Measurements from ENCODE around the gene CBY3. TPM values are rescaled to one million over a fixed set of nuclear protein-coding genes. Genes with fewer than 3 reads are reported as not detected.

CBY3 gene
- total and polyA plus RNA-seq, 2 of the 8 experiments (the other 6 are each of a cell fraction or from before 2014, with no cell fraction given), result 0.39 TPM

DNA sequence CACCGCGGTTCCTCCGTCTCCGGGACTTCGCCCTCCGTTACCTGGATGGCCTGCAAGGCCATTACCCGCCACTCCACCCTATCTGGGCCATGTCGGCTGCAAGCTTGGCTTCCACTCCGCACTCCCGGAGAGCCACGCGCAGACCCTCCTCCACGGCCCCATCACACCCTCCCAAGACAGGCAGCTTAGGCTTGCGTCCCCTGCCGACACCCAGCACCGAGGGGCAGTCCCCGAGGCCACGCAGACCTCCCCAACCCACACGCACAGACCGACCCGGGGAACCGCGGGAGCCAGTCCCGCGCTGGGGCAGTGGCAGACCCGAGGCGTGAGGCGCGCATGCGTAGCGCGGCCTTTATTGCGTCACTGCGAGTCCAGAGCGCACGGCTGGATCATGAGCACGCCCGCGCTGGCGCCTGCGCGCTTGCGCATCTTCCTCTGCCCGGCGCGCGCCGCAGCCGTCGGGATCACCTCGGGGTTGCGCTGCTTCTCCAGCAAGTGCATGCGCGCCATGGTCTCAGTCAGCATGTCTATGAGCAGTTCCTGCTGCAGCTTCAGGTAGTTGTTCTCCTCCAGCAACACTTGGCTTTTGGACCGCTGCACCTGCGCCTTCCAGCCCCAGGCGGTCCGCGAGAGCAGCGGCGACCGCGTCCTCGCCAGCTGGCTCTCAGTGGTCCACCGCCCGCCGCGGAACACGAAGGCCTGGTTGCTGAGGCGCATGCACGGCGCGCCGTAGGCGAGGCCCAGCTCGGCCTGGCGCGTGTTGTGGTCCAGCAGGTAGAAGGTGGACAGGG is 2.4 kb downstream of the CBY3 start:
- DNase-seq (ENCODE audit: low read depth in 1 of 2, low spot score in 2 of 2) (peak; percentile 88 to 94), FAIRE-seq (no peak)
- H2BK120ac ChIP-seq (replicated peaks; ENCODE audit: low read depth, low read length), result peak overlapping the region; percentile 72
- peak overlapping the region; percentile 78 to 89 (median 82) for H3K4me3 ChIP-seq (ENCODE audit: extremely low read depth in 1 of 4, insufficient read depth in 2 of 4, low read depth in 3 of 4, low read length in 4 of 4)
- ChIA-PET POLR2A (ENCODE audit: partially characterized antibody) (interaction anchor here (0.8 to 6.4 kb wide), 21 partner anchors 8 to 128 kb away, joined by 3 to 50 read pairs (median 7); partner anchors contain the start of genes CANX, HNRNPH1 and RUFY1), CTCF (ENCODE audit: partially characterized antibody) (interaction anchor here (1.0 to 2.7 kb wide), 7 partner anchors 8 to 104 kb away, joined by 3 to 13 read pairs (median 5); no protein-coding TSS in a partner anchor)
- peaks cover 0 to 6% (median 0%) of the 10 kb centered on the region in 4 experiments; a peak in 2 of 8 replicates for H3K36me3 ChIP-seq (ENCODE audit: control insufficient read depth in 2 of 4, insufficient read depth in 4 of 4, low read length in 3 of 4)
- H2AK5ac ChIP-seq (ENCODE audit: low read depth, low read length), result peak overlapping the region; percentile 61; the same call in 1 of the 2 replicates
- H4K91ac ChIP-seq (replicated peaks; ENCODE audit: insufficient read length, low read length), result peak overlapping the region; percentile 99
- peak overlapping the region; percentile 68 to 98 for H3K4me2 ChIP-seq (ENCODE audit: insufficient read depth in 1 of 2, low read depth in 2 of 2, low read length in 2 of 2)
- peaks cover 0 to 4% (median 0%) of the 10 kb centered on the region in 4 experiments; a peak in 1 of 7 replicates for H3K27me3 ChIP-seq (replicated peaks in 1 of 4; ENCODE audit: control insufficient read depth in 3 of 4, extremely low read depth in 1 of 4, insufficient read depth in 3 of 4, low read length in 3 of 4)
- H2AFZ ChIP-seq (ENCODE audit: low read length), result peak overlapping the region; percentile 85; the same call in 1 of the 2 replicates
- peak overlapping the region; percentile 11; the same call in 1 of the 2 replicates for H2BK20ac ChIP-seq (ENCODE audit: low read length)
- H3K79me1 ChIP-seq (ENCODE audit: low read depth, low read length), result 0 out of 2 replicates have a peak, but pooled peaks cover 2% of the 10 kb centered on the region
- peak overlapping the region; percentile 97 for H4K8ac ChIP-seq (ENCODE audit: extremely low read depth, insufficient read depth, low read length)
- peaks cover 16% of the 10 kb centered on the region for H3K23me2 ChIP-seq (ENCODE audit: low read depth, low read length)
- no peak overlapping the region for H3K23ac ChIP-seq (ENCODE audit: insufficient read length)
- WGBS, 2 experiments (ENCODE audit: extremely low coverage in 1 of 2, insufficient coverage in 1 of 2, insufficient read length in 1 of 2, insufficient replicate concordance in 2 of 2, low coverage in 1 of 2, low lambda C conversion rate in 2 of 2, missing lambda C conversion rate in 1 of 2), result 2% methylated on average over 78 of the region's 78 CpGs; no CpG with 5 or more reads in 1 of the 2 experiments
- H2BK15ac ChIP-seq (ENCODE audit: low read length), result peak overlapping the region; percentile 98
- peaks cover 0 to 7% of the 10 kb centered on the region in 2 experiments; a peak in 1 of 4 replicates for H3K79me2 ChIP-seq (ENCODE audit: control insufficient read depth in 1 of 2, insufficient read depth in 2 of 2, low read length in 2 of 2)
- peak overlapping the region; percentile 100 for H3K18ac ChIP-seq (ENCODE audit: extremely low read depth, low read length)
- H4K5ac ChIP-seq (ENCODE audit: insufficient read length, low read depth, low read length), result peak overlapping the region; percentile 99
- H3K56ac ChIP-seq (replicated peaks; ENCODE audit: insufficient read length, low read depth, low read length), result peak overlapping the region; percentile 97
- peak overlapping the region; percentile 76 for H3K27ac ChIP-seq (ENCODE audit: low read depth, low read length)
- peaks cover 0 to 2% of the 10 kb centered on the region in 2 experiments for H4K20me1 ChIP-seq (replicated peaks in 1 of 2; ENCODE audit: control insufficient read depth in 1 of 2, insufficient read depth in 2 of 2, low read length in 2 of 2)
- H3K4me1 ChIP-seq (replicated peaks in 1 of 4; ENCODE audit: control insufficient read depth in 3 of 4, insufficient read depth in 4 of 4, low read length in 3 of 4), result peaks cover 0 to 12% (median 7%) of the 10 kb centered on the region in 4 experiments; a peak in 5 of 7 replicates
- peak overlapping the region; percentile 91; the same call in 1 of the 2 replicates for H2BK12ac ChIP-seq (ENCODE audit: low read depth, low read length)
- H3K9ac ChIP-seq (replicated peaks in 1 of 4; ENCODE audit: extremely low read depth in 1 of 4, low read depth in 3 of 4, low read length in 3 of 4), result peak overlapping the region; percentile 46 to 92 (median 87)
- no peaks in the 10 kb centered on the region for H3K9me3 ChIP-seq (ENCODE audit: insufficient read depth in 2 of 2, low read depth in 1 of 2, low read length in 1 of 2)
- H2BK5ac ChIP-seq (ENCODE audit: low read depth, low read length), result peak overlapping the region; percentile 90
- H3K4ac ChIP-seq (replicated peaks; ENCODE audit: insufficient read length, low read depth, low read length), result peak overlapping the region; percentile 100
- peak overlapping the region; percentile 73 for H3K14ac ChIP-seq (ENCODE audit: insufficient read length)
- TF ChIP-seq EP300 (IDR thresholded peaks at IDR 0.05; ENCODE audit: borderline replicate concordance in 1 of 2, low read depth in 2 of 2, low read length in 2 of 2) (no peak), GABPA (IDR thresholded peaks at IDR 0.05; ENCODE audit: borderline replicate concordance, insufficient read depth, low read length) (no peak), TAF7 (optimal IDR thresholded peaks at IDR 0.05; ENCODE audit: borderline replicate concordance, low read depth, low read length) (peak; percentile 62), POU5F1 (IDR thresholded peaks at IDR 0.05; ENCODE audit: low read depth, low read length) (no peak), SAP30 (IDR thresholded peaks at IDR 0.05; ENCODE audit: insufficient read depth, insufficient replicate concordance, low read length) (no peak), HDAC2 (IDR thresholded peaks at IDR 0.05; ENCODE audit: borderline replicate concordance in 1 of 2, low read depth in 2 of 2, low read length in 2 of 2) (peak in 1 of 2 experiments; percentile 19; a peak in 1 of 4 replicates), EZH2 (IDR thresholded peaks at IDR 0.05; ENCODE audit: low read depth, low read length, severe bottlenecking) (peak; percentile 40), SIN3A (conservative IDR thresholded peaks at IDR 0.05 in 1 of 2, IDR thresholded peaks at IDR 0.05 in 1 of 2; ENCODE audit: low read depth in 1 of 2, low read length in 2 of 2) (peak in 1 of 2 experiments; percentile 38; a peak in 1 of 4 replicates)
